H1 (cell line): ENCODE measurements around the gene ALPL. TPM values are rescaled to one million over a fixed set of nuclear protein-coding genes. Genes with fewer than 3 reads are reported as not detected.

Experiments used
- ATF2 ChIP-seq: IDR thresholded peaks from 2 replicates; pipeline ENCODE4 v1.6.1; 2012; ENCODE audit warnings: low read length, inconsistent platforms
- EZH2 ChIP-seq: fragments of 200-600 bp; sonication (generic); IDR thresholded peaks from 2 replicates; pipeline ENCODE4 v1.7.1; 2012; ENCODE audit warnings: low read depth, mild to moderate bottlenecking, moderate library complexity, low read length, inconsistent platforms; ENCODE audit not compliant: severe bottlenecking
- KDM4A ChIP-seq: IDR thresholded peaks from one replicate; pipeline ENCODE4 v1.7.1; 2012; ENCODE audit warnings: low read depth, mild to moderate bottlenecking, moderate library complexity, low read length, inconsistent platforms; ENCODE audit not compliant: severe bottlenecking
- SIX5 ChIP-seq: IDR thresholded peaks from 2 replicates; pipeline ENCODE4 v1.6.1; 2011; ENCODE audit warnings: mild to moderate bottlenecking, low read depth, low read length
- polyA plus RNA-seq, 7 experiments: library from polyadenylated mRNA; depleted of rRNA in 3 of 7; stranded (reverse) in 5 of 7; unstranded in 2 of 7; fragments of >200 nt in 5 of 7; fragments of 200-250 nt in 2 of 7; gene quantifications; 1 replicate in 5 of 7; 2 replicates in 1 of 7; 4 replicates in 1 of 7; pipeline versions ENCODE4 v1.2.1 to v1.2.3, GENCODE V29; 2011 to 2013; ENCODE audit warnings: missing spikeins in 2 of 7, mixed read lengths in 2 of 7
- total RNA-seq: library from RNA; stranded (reverse); fragmentation: NEBNext Ultra II Directional; extraction: Animal tissue kit (Norgen Biotek cat#: 25700); gene quantifications from 2 replicates; pipeline ENCODE4 v1.2.1, GENCODE V29; 2021

The ALPL gene
- total and polyA plus RNA-seq, 2 of the 8 experiments (the other 6 are each of a cell fraction or from before 2014, with no cell fraction given) = 175 to 362 TPM

DNA sequence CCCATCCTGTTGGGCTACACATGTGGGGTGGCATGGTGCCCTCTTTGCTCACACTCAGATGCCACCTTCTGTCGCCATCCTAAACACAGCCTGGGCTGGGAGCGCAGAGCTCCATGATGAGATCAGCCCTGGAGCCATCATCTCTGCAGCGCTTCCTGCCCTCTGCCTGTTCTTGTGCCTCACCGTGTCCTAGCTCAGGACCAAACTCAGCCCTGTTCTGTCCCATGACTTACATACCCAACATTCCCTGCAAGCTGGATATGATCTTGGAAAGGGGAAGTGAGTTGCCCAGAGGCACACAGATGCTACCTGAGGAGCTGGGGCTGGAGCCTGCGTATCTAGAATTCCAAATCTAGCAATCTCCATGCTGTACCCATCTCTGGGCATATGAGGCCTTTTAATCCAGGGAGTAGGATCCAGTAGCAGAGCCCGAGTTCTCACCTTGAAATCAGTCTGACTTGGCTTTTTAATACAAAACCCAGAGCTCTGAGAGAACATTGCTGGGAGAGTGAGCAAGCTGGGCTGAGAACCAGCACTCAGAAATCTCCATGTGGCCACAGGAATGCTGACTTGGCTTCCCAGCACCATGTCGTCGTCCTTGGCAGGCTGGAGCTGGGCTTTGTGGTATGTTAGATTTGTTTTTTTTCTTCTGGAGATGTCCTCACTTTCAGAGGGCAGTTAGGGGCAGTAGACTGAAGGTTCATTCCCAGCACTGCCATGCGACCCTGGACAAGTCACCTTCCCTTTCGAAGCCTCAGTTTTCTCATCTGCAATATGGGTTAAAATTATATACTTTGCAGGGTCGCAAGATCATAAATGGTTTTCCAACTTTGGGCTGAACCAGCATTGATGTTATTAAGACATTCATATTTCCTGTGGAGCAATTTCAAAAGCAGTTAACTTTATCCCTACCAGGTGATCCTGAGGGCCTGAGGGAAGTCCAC is 2.6 kb downstream of the ALPL start (continued):
- TF ChIP-seq ATF2 (no peak), EZH2 (no peak), KDM4A (no peak), SIX5 (no peak)
- TF ChIP-seq, all 59 proteins: peak for 3
